Hepatocyte (in vitro differentiated cells): Measurements from ENCODE around the gene SYNRG. TPM values are rescaled to one million over a fixed set of nuclear protein-coding genes. Genes with fewer than 3 reads are reported as not detected.
"Not testable (repeated sequence)": the region's sequence is repeated elsewhere in the genome, so short reads cannot be mapped to it uniquely, and the experiment has no call there.

Source experiments
- DNase-seq: peaks from one replicate; pipeline ENCODE4 v3.0.0-alpha.2; 2016; ENCODE audit warnings: low spot score
- H2AFZ ChIP-seq: fragments of 200-600 bp; sonication (generic); 2 replicates; pipeline ENCODE4 v1.6.0; 2016; ENCODE audit warnings: antibody characterized with exemption, mild to moderate bottlenecking
- H3K27ac ChIP-seq: fragments of 200-600 bp; sonication (generic); 2 replicates; pipeline ENCODE4 v1.5.1; 2016; ENCODE audit warnings: mild to moderate bottlenecking
- H3K27me3 ChIP-seq: fragments of 200-600 bp; sonication (generic); 2 replicates; pipeline ENCODE4 v1.6.1; 2016
- H3K36me3 ChIP-seq: fragments of 200-600 bp; sonication (generic); replicated peaks from 2 replicates; pipeline ENCODE4 v1.5.1; 2016; ENCODE audit warnings: low read depth; ENCODE audit not compliant: insufficient read depth
- H3K4me1 ChIP-seq: fragments of 200-600 bp; sonication (generic); 2 replicates; pipeline ENCODE4 v1.5.1; 2016; ENCODE audit warnings: mild to moderate bottlenecking, moderate library complexity; ENCODE audit not compliant: insufficient read depth
- H3K4me2 ChIP-seq: fragments of 200-600 bp; sonication (generic); 2 replicates; pipeline ENCODE4 v1.6.0; 2016
- H3K4me3 ChIP-seq: fragments of 200-600 bp; sonication (generic); 2 replicates; pipeline ENCODE4 v1.5.1; 2016; ENCODE audit warnings: mild to moderate bottlenecking
- H3K79me2 ChIP-seq: fragments of 200-600 bp; sonication (generic); 2 replicates; pipeline ENCODE4 v1.6.0; 2017; ENCODE audit warnings: mild to moderate bottlenecking
- H3K9me2 ChIP-seq: fragments of 200-600 bp; sonication (generic); replicated peaks from 2 replicates; pipeline ENCODE4 v1.6.0; 2017; ENCODE audit warnings: mild to moderate bottlenecking; ENCODE audit not compliant: insufficient read depth
- H3K9me3 ChIP-seq: fragments of 200-600 bp; sonication (generic); 2 replicates; pipeline ENCODE4 v1.5.1; 2016; ENCODE audit warnings: low read depth, mild to moderate bottlenecking
- H4K20me1 ChIP-seq: fragments of 200-600 bp; sonication (generic); 2 replicates; pipeline ENCODE4 v1.6.0; 2016; ENCODE audit warnings: mild to moderate bottlenecking; ENCODE audit not compliant: insufficient read depth, poor library complexity, severe bottlenecking
- EZH2 ChIP-seq: fragments of 200-600 bp; sonication (generic); IDR thresholded peaks from 2 replicates; pipeline ENCODE4 v1.6.1; 2016; ENCODE audit warnings: antibody characterized with exemption, mild to moderate bottlenecking, borderline replicate concordance
- EZH2phosphoT487 ChIP-seq: fragments of 200-600 bp; sonication (generic); IDR thresholded peaks from one replicate; pipeline ENCODE4 v1.6.1; 2018; ENCODE audit warnings: antibody characterized with exemption, mild to moderate bottlenecking, low read depth, moderate library complexity; ENCODE audit not compliant: unreplicated experiment, severe bottlenecking
- WGBS: methylation state at CpG from one replicate; pipeline ENCODE4 v1.1.6; 2016; ENCODE audit warnings: low lambda C conversion rate; ENCODE audit errors: missing lambda C conversion rate; 5-methylcytosine and 5-hydroxymethylcytosine counted together
- polyA plus RNA-seq: library from polyadenylated mRNA; unstranded; fragments of >200 nt; fragmentation: Nextera tagmentation; extraction: Ambion mirVana; gene quantifications from 2 replicates; pipeline ENCODE4 v1.2.1, GENCODE V29; 2016
- total RNA-seq: library from RNA; depleted of rRNA; stranded (reverse); fragments of >200 nt; gene quantifications from 2 replicates; pipeline ENCODE4 v1.2.3, GENCODE V29; 2014
- TF ChIP-seq, protein P1 (sequence below): fragments of 200-600 bp; sonication (generic); IDR thresholded peaks from 2 replicates; pipeline ENCODE4 v1.5.1; 2016; ENCODE audit warnings: antibody characterized with exemption, mild to moderate bottlenecking; ENCODE audit not compliant: poor library complexity

SYNRG gene
- total and polyA plus RNA-seq, 2 experiments from 2014 or later = 20.7 to 21.6 TPM

GRCh38 chr17:37610971-37611370 is 1.8 kb upstream of the SYNRG start:
- H3K36me3 ChIP-seq = no peaks in the 10 kb centered on the region
- H3K79me2 ChIP-seq = peaks cover 26% of the 10 kb centered on the region
- H3K27me3 ChIP-seq = no peaks in the 10 kb centered on the region
- no peaks in the 10 kb centered on the region for H3K9me2 ChIP-seq
- WGBS = 100% methylated on average over 1 of the region's 1 CpG
- no peak overlapping the region for H3K4me2 ChIP-seq
- no peak overlapping the region for H3K27ac ChIP-seq
- DNase-seq = no peak
- H3K4me1 ChIP-seq = peaks cover 8% of the 10 kb centered on the region
- H4K20me1 ChIP-seq = no peaks in the 10 kb centered on the region
- no peak overlapping the region for H3K4me3 ChIP-seq
- H3K9me3 ChIP-seq = no peaks in the 10 kb centered on the region
- TF ChIP-seq, protein P1, sequence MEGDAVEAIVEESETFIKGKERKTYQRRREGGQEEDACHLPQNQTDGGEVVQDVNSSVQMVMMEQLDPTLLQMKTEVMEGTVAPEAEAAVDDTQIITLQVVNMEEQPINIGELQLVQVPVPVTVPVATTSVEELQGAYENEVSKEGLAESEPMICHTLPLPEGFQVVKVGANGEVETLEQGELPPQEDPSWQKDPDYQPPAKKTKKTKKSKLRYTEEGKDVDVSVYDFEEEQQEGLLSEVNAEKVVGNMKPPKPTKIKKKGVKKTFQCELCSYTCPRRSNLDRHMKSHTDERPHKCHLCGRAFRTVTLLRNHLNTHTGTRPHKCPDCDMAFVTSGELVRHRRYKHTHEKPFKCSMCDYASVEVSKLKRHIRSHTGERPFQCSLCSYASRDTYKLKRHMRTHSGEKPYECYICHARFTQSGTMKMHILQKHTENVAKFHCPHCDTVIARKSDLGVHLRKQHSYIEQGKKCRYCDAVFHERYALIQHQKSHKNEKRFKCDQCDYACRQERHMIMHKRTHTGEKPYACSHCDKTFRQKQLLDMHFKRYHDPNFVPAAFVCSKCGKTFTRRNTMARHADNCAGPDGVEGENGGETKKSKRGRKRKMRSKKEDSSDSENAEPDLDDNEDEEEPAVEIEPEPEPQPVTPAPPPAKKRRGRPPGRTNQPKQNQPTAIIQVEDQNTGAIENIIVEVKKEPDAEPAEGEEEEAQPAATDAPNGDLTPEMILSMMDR = no peak
- TF ChIP-seq EZH2 = no peak
- TF ChIP-seq EZH2phosphoT487 = no peak
- no peak overlapping the region for H2AFZ ChIP-seq

- not testable (repeated sequence) for H3K4me1 ChIP-seq, H3K9me3 ChIP-seq, H3K27me3 ChIP-seq, H3K9me2 ChIP-seq, H3K36me3 ChIP-seq, H4K20me1 ChIP-seq, DNase-seq
- peaks cover 35% of the 10 kb centered on the region for H3K79me2 ChIP-seq
- WGBS = 99% methylated on average over 5 of the region's 5 CpGs
- peak overlapping the region; percentile 6 for H3K4me3 ChIP-seq
- H3K27ac ChIP-seq = peak overlapping the region; percentile 74
- H3K4me2 ChIP-seq = peak overlapping the region; percentile 72
- peak overlapping the region; percentile 33 for H2AFZ ChIP-seq
These were observed 813 bp upstream of the SYNRG start for GRCh38 chr17:37610041-37610420.

DNA sequence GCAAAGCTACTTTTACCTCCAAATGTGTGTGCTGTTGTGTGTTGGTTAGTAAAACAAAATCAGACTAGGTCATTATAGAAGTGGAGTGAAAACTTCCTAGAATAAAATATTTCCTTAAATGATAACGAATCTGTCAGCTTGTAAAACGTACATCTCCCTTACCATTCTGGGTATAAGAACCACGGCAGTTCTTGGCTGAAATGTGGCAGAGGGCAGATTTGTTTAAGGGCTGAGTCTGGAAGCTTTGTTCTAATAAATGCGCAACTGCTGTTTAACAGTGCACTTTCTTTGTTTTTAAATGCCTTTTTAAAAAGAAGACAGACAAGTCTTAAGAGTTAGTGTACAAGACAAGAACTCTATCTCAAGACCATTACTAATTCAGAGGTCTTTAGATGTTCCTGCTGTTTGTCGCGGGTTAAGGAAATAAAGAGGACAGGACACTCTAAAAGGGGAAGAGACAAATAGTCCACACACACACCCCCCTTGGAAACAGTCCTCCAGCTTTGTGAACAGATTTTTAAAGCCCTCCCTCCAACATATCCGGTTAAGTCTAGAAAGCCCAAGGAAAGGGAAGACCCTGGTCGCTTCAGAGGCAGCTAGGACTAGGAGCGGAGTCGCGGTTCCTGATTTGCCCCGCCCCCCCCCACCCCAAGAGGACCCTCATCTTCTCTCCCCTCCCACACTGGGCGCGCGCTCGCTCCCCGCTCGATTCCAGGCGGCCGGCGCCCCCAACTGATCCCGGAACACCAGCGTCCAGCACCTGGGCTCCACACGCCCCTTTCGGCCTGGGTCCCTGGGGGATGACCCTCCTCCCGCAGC is 658 bp downstream of the SYNRG start:
- DNase-seq = peak; percentile 67
- Histone ChIP-seq H3K4me3 (peak overlapping the region; percentile 57), H4K20me1 (no peaks in the 10 kb centered on the region), H3K4me2 (peak overlapping the region; percentile 76), H3K27me3 (no peaks in the 10 kb centered on the region), H3K27ac (peak overlapping the region; percentile 97), H3K79me2 (peaks cover 50% of the 10 kb centered on the region), H2AFZ (peak overlapping the region; percentile 75), H3K9me2 (no peaks in the 10 kb centered on the region), H3K4me1 (peaks cover 8% of the 10 kb centered on the region), H3K36me3 (no peaks in the 10 kb centered on the region), H3K9me3 (no peaks in the 10 kb centered on the region)
- WGBS = 1% methylated on average over 17 of the region's 26 CpGs
- TF ChIP-seq, protein P1 = no peak
- TF ChIP-seq EZH2phosphoT487 = no peak
- TF ChIP-seq EZH2 = no peak

- peaks cover 58% of the 10 kb centered on the region for H3K79me2 ChIP-seq
- peak overlapping the region; percentile 75 for H2AFZ ChIP-seq
These were observed 1.4 kb downstream of the SYNRG start for GRCh38 chr17:37607637-37608331.

More at GRCh38 chr17:37607637-37608331, 1.4 kb downstream of the SYNRG start:
- Histone ChIP-seq H3K27me3 (no peaks in the 10 kb centered on the region), H3K4me2 (peak overlapping the region; percentile 76), H3K4me1 (peaks cover 8% of the 10 kb centered on the region), H3K9me3 (no peaks in the 10 kb centered on the region), H3K9me2 (no peaks in the 10 kb centered on the region), H3K36me3 (no peaks in the 10 kb centered on the region), H3K4me3 (peak overlapping the region; percentile 57), H3K27ac (peak overlapping the region; percentile 97), H4K20me1 (no peaks in the 10 kb centered on the region)
- TF ChIP-seq, protein P1 = no peak
- TF ChIP-seq EZH2phosphoT487 = no peak
- 86% methylated on average over 26 of the region's 26 CpGs for WGBS
- DNase-seq = no peak
